ENCODE measurements around the gene ABCC1.

- TF ChIP-seq POLR2A (IDR thresholded peaks at IDR 0.05; ENCODE audit: low read length) (no peak), GATA1 (IDR thresholded peaks at IDR 0.05; ENCODE audit: low read depth, low read length) (no peak)
Measured at GRCh38 chr16:16071631-16072244, 122.3 kb downstream of the ABCC1 start.
